Liver (tissue), 9 donors: ENCODE results near the gene SP110. TPM values are rescaled to one million over a fixed set of nuclear protein-coding genes. Genes with fewer than 3 reads are reported as not detected.
"Not testable (repeated sequence)": the region's sequence is repeated elsewhere in the genome, so short reads cannot be mapped to it uniquely, and the experiment has no call there.

Experiments
- DNase-seq: peaks from one replicate; pipeline ENCODE4 v3.0.0-alpha.2; 2017; ENCODE audit warnings: low spot score
- H3K27ac ChIP-seq, 2 donors: one replicate each; pipeline ENCODE4 v1.7.0; 2013; ENCODE audit warnings: inconsistent platforms in 2 of 2, low read length in 2 of 2, control low read depth in 1 of 2, low read depth in 1 of 2, mild to moderate bottlenecking in 1 of 2
- H3K27me3 ChIP-seq, 4 donors: one replicate each; pipeline versions ENCODE4 v1.6.1 to v1.7.0; 2013; ENCODE audit warnings: low read length in 3 of 4, inconsistent platforms in 1 of 4, mild to moderate bottlenecking in 1 of 4, moderate library complexity in 1 of 4; ENCODE audit not compliant: control insufficient read depth in 4 of 4, insufficient read depth in 4 of 4
- H3K36me3 ChIP-seq, 4 donors: one replicate each; pipeline versions ENCODE4 v1.6.1 to v1.7.0; 2013; ENCODE audit warnings: low read length in 3 of 4, mild to moderate bottlenecking in 3 of 4, low read depth in 1 of 4, moderate library complexity in 1 of 4; ENCODE audit not compliant: control insufficient read depth in 4 of 4, insufficient read depth in 3 of 4
- H3K4me1 ChIP-seq, 4 donors: one replicate each; pipeline versions ENCODE4 v1.6.1 to v1.7.0; 2013; ENCODE audit warnings: low read length in 3 of 4, mild to moderate bottlenecking in 3 of 4, moderate library complexity in 1 of 4; ENCODE audit not compliant: control insufficient read depth in 4 of 4, insufficient read depth in 4 of 4
- H3K4me3 ChIP-seq, 3 donors: one replicate each; pipeline versions ENCODE4 v1.6.1 to v1.7.0; 2013; ENCODE audit warnings: low read length in 3 of 3, control low read depth in 1 of 3, low read depth in 1 of 3, mild to moderate bottlenecking in 1 of 3
- H3K9ac ChIP-seq, 2 donors: one replicate each; pipeline ENCODE4 v1.7.0; 2013; ENCODE audit warnings: low read length in 2 of 2, mild to moderate bottlenecking in 2 of 2, moderate library complexity in 2 of 2, control low read depth in 1 of 2, low read depth in 1 of 2
- H3K9me3 ChIP-seq, 4 donors: one replicate each; pipeline versions ENCODE4 v1.6.1 to v1.7.0; 2013; ENCODE audit warnings: low read length in 3 of 4; ENCODE audit not compliant: control insufficient read depth in 4 of 4
- ATF3 ChIP-seq: IDR thresholded peaks from 2 replicates; pipeline ENCODE4 v1.6.1; 2016; ENCODE audit warnings: antibody characterized with exemption
- EGR1 ChIP-seq, 2 donors: IDR thresholded peaks; 2 replicates each; pipeline ENCODE4 v1.6.1; 2016 to 2018; ENCODE audit warnings: antibody characterized with exemption in 2 of 2, low read depth in 2 of 2
- WGBS: extraction: QIAGEN DNeasy Blood & Tissue Kit; methylation state at CpG from one replicate; pipeline ENCODE4 v1.1.7; 2013; 5-methylcytosine and 5-hydroxymethylcytosine counted together
- polyA plus RNA-seq, 2 donors: library from polyadenylated mRNA; stranded (reverse) in 1 of 2; unstranded in 1 of 2; fragments of 200-250 nt in 1 of 2; fragments of >200 nt in 1 of 2; fragmentation: Nextera tagmentation in 1 of 2; extraction: Ambion mirVana in 1 of 2; gene quantifications; one replicate each; pipeline versions ENCODE4 v1.2.1 to v1.2.3, GENCODE V29; 2013 to 2015
- total RNA-seq, 2 donors: library from RNA; depleted of rRNA; stranded (reverse); fragments of >200 nt; gene quantifications; one replicate each; pipeline ENCODE4 v1.2.3, GENCODE V29; 2014
- donor health status: healthy.
- donor health status: healthy.
- donor health status: healthy.
- donor health status: healthy.
- donor health status: healthy.

Gene SP110
- total and polyA plus RNA-seq, 4 donors: 5.3 to 15.4 (median 8.2) TPM

- TF ChIP-seq ATF3: no peak
- no peak for TF ChIP-seq EGR1 (IDR thresholded peaks at IDR 0.05; ENCODE audit: low read depth in 2 of 2)
These were observed 95.5 kb downstream of the SP110 start (continued) for GRCh38 chr2:230124235-230124634.

GRCh38 chr2:230120376-230120775 lies 99.4 kb downstream of the SP110 start:
- not testable (repeated sequence) for H3K27me3 ChIP-seq, H3K9me3 ChIP-seq, H3K9ac ChIP-seq, H3K36me3 ChIP-seq, H3K4me1 ChIP-seq, DNase-seq, H3K4me3 ChIP-seq, H3K27ac ChIP-seq
- WGBS: 92% methylated on average over 2 of the region's 2 CpGs

- WGBS: 100% methylated on average over 1 of the region's 1 CpG
- H3K4me1 ChIP-seq, H3K27me3 ChIP-seq, H3K4me3 ChIP-seq, H3K27ac ChIP-seq, H3K36me3 ChIP-seq, DNase-seq, H3K9me3 ChIP-seq, H3K9ac ChIP-seq: not testable (repeated sequence)
These were observed 100.0 kb downstream of the SP110 start for GRCh38 chr2:230119827-230120226.

Other genes starting within 250 kb of the SP110 start
- 1 to 10 TPM in 1 of 2 donors, under 1 TPM in 1; 0.79 to 3.7 TPM for gene SLC16A14, start 151.1 kb downstream of the SP110 start, total RNA-seq
- 1 to 10 TPM in 1 of 2 donors, under 1 TPM in 1; 0.28 to 1.4 TPM for gene SLC16A14, start 151.1 kb downstream of the SP110 start, polyA plus RNA-seq
- 1 to 10 TPM; 1.1 to 1.8 TPM for gene SP140, start 5.8 kb upstream of the SP110 start, total RNA-seq
- gene SP140, start 5.8 kb upstream of the SP110 start, polyA plus RNA-seq: under 1 TPM; 0.40 to 0.46 TPM
- gene SP140L, start 107.2 kb upstream of the SP110 start, total RNA-seq: 10 to 100 TPM in 1 of 2 donors, 1 to 10 TPM in 1; 3.1 to 21.5 TPM
- 1 to 10 TPM; 5.8 to 7.4 TPM for gene SP140L, start 107.2 kb upstream of the SP110 start, polyA plus RNA-seq
- gene SP100, start 196.2 kb upstream of the SP110 start, total RNA-seq: 10 to 100 TPM; 29.0 to 37.1 TPM
- gene SP100, start 196.2 kb upstream of the SP110 start, polyA plus RNA-seq: 10 to 100 TPM; 21.9 to 45.5 TPM